ENCODE data around the gene CALML4. TPM values are rescaled to one million over a fixed set of nuclear protein-coding genes. Genes with fewer than 3 reads are reported as not detected.

Gene CALML4
- total RNA-seq, 4 donors from 2014 or later, result 5.5 to 9.2 (median 7.3) TPM

GRCh38 chr15:68203956-68204355, 1.2 kb downstream of the CALML4 start:
- TF ChIP-seq, protein P1, sequence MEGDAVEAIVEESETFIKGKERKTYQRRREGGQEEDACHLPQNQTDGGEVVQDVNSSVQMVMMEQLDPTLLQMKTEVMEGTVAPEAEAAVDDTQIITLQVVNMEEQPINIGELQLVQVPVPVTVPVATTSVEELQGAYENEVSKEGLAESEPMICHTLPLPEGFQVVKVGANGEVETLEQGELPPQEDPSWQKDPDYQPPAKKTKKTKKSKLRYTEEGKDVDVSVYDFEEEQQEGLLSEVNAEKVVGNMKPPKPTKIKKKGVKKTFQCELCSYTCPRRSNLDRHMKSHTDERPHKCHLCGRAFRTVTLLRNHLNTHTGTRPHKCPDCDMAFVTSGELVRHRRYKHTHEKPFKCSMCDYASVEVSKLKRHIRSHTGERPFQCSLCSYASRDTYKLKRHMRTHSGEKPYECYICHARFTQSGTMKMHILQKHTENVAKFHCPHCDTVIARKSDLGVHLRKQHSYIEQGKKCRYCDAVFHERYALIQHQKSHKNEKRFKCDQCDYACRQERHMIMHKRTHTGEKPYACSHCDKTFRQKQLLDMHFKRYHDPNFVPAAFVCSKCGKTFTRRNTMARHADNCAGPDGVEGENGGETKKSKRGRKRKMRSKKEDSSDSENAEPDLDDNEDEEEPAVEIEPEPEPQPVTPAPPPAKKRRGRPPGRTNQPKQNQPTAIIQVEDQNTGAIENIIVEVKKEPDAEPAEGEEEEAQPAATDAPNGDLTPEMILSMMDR (IDR thresholded peaks at IDR 0.05; ENCODE audit: low read depth), result no peak

DNA sequence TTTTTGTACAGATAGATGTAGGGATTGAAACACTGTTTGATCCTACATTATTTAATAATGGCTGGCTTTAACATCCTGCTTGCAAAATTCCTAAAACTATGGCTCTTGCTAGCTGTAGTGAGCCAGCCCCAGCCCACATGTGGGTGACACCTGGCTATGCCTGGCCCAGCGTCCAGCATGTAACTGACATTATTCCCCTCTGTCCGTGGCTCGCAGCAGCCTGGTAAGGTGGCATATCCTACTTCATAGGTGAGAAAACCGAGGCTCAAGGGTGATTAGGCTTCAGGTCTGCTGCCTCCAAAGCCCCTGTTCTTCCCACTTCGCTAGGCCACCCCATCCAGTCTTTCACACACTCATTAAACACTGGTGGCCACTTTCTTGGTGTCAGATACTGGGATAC, 1.6 kb downstream of the CALML4 start:
- TF ChIP-seq, protein P1 (IDR thresholded peaks at IDR 0.05; ENCODE audit: low read depth), result no peak

DNA sequence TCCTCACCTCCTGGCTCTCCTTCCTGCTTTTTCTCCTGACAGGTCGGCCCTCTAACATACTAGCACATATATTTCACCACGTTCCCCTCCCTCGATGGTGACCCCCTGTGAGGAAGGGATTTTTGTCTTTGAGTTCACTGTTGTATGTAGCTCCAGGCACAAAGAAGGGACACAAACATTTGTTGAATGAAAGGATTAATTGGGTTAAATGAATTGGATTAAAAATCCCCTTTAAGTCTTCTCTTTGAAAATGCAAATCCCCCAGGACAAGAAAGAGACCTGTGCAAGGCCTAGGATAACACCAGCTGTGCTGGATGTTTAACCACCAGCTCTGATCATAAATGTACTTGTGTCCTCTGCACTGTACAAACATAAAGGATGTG, 3.3 kb downstream of the CALML4 start:
- TF ChIP-seq, protein P1 (IDR thresholded peaks at IDR 0.05; ENCODE audit: low read depth), result no peak

GRCh38 chr15:68201153-68201878, 3.8 kb downstream of the CALML4 start:
- TF ChIP-seq, protein P1 (IDR thresholded peaks at IDR 0.05; ENCODE audit: low read depth), result no peak

GRCh38 chr15:68200016-68200861, 4.9 kb downstream of the CALML4 start:
- TF ChIP-seq, protein P1 (IDR thresholded peaks at IDR 0.05; ENCODE audit: low read depth), result no peak

DNA sequence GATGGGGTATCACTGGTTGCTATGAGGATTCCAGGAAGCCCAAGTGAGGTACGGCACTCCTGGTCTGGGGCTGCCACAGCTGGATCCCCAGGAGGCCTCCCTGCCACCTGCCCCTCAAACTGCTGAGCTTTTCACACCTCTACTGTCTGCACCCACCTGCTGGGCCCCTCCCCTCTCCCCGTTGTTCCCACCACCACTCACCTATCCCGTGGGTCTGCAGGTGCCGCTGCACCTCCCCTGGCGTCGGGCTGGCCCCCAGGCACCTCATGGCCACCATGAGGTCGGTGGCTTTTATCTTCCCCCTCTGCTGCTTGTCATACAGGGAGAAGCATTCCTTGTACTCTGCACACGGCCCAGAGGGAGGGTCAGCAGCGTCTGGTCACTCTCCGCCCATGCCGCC, 5.8 kb downstream of the CALML4 start:
- TF ChIP-seq, protein P1 (IDR thresholded peaks at IDR 0.05; ENCODE audit: low read depth), result no peak
